ENCODE results near the gene ZNF23.

ZNF23 gene

DNA sequence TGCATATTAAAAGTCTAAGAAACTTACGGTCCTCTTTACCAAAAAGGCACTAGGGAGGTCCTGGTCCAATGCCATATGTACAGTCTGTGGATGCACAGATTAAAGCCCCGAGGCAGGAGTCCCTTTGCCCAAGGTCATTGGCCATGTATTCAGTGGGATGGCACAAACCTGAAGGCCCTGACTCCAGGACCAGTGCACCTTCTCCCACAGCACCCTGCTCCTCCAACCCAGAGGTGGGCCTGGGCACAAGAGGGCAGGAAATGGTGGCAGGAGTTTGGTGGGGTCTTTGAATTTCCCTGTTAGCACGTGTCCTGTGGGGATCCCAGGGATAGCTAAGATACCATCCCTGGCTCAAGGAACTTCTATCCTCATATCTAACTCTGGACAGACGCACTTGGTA is 48.7 kb downstream of the ZNF23 start:
- Histone ChIP-seq H3K9me3 (ENCODE audit: insufficient read depth, low read length) (no peaks in the 10 kb centered on the region), H3K27me3 (ENCODE audit: low read depth, low read length) (peaks cover 38% of the 10 kb centered on the region), H3K9ac (ENCODE audit: low read length) (no peak overlapping the region), H2AFZ (ENCODE audit: low read depth, low read length) (peak overlapping the region; percentile 89; the same call in 1 of the 2 replicates), H3K27ac (ENCODE audit: low read length) (no peak overlapping the region), H3K79me2 (ENCODE audit: low read length) (no peaks in the 10 kb centered on the region), H3K36me3 (replicated peaks; ENCODE audit: low read depth, low read length) (no peaks in the 10 kb centered on the region), H3K4me3 (ENCODE audit: low read length) (no peak overlapping the region), H4K20me1 (ENCODE audit: insufficient read depth, low read length) (no peaks in the 10 kb centered on the region), H3K4me2 (ENCODE audit: low read length) (peak overlapping the region; percentile 97), H3K4me1 (ENCODE audit: low read length) (peaks cover 8% of the 10 kb centered on the region; the same call in 1 of the 2 replicates)
- TF ChIP-seq, protein P1, sequence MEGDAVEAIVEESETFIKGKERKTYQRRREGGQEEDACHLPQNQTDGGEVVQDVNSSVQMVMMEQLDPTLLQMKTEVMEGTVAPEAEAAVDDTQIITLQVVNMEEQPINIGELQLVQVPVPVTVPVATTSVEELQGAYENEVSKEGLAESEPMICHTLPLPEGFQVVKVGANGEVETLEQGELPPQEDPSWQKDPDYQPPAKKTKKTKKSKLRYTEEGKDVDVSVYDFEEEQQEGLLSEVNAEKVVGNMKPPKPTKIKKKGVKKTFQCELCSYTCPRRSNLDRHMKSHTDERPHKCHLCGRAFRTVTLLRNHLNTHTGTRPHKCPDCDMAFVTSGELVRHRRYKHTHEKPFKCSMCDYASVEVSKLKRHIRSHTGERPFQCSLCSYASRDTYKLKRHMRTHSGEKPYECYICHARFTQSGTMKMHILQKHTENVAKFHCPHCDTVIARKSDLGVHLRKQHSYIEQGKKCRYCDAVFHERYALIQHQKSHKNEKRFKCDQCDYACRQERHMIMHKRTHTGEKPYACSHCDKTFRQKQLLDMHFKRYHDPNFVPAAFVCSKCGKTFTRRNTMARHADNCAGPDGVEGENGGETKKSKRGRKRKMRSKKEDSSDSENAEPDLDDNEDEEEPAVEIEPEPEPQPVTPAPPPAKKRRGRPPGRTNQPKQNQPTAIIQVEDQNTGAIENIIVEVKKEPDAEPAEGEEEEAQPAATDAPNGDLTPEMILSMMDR (IDR thresholded peaks at IDR 0.05; ENCODE audit: low read depth, low read length) = no peak
- no peak for TF ChIP-seq EZH2phosphoT487 (IDR thresholded peaks at IDR 0.05; ENCODE audit: low read depth)

DNA sequence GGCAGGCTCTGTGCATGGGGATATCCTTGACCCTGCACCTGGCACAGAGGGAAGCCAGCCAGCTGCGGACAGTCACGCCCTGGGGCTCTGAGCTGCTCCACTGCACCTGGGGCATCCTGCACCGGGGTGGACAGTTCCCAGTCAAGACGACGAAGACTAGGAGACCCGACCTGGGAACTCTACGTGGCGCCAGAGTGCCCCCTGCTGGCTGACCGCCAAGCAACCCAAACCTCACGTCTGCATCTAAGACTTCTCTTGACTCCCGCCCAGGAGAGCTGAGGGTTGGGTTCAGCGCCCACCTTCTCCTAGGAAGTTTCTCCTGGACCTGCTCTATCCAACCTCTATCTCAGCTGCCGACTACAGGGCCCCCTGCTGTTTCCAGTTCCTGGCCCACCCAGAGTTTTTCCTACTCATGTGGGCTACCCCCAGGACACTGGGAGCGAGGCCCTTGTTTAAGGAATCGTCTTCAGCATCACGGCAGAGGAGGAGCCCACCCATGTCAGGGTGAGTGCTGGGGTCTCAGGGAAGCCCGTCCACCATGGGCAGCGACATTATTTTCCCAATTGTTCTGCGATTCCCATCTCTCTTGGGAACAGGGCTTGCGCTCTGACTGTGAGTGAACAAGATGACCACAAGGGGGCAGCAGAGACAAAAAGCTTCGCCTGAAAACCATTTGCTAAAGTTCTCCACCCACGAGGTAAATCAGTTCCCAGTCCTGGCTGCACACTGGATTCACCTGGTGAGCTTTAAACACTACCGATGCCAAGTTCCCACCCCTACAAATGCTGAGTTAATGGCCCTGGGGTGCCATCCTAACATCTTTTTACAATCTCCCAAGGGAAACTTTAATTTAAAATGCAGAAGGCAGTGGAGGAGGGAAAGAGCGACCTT is 49.5 kb downstream of the ZNF23 start:
- H3K27ac ChIP-seq (ENCODE audit: low read length) = no peak overlapping the region
- no peaks in the 10 kb centered on the region for H3K79me2 ChIP-seq (ENCODE audit: low read length)
- H3K27me3 ChIP-seq (ENCODE audit: low read depth, low read length) = peaks cover 32% of the 10 kb centered on the region
- peak overlapping the region; percentile 48; the same call in 1 of the 2 replicates for H3K9ac ChIP-seq (ENCODE audit: low read length)
- H3K36me3 ChIP-seq (replicated peaks; ENCODE audit: low read depth, low read length) = no peaks in the 10 kb centered on the region
- H3K4me1 ChIP-seq (ENCODE audit: low read length) = peaks cover 8% of the 10 kb centered on the region; the same call in 1 of the 2 replicates
- H3K4me2 ChIP-seq (ENCODE audit: low read length) = peak overlapping the region; percentile 97
- no peaks in the 10 kb centered on the region for H4K20me1 ChIP-seq (ENCODE audit: insufficient read depth, low read length)
- no peaks in the 10 kb centered on the region for H3K9me3 ChIP-seq (ENCODE audit: insufficient read depth, low read length)
- H2AFZ ChIP-seq (ENCODE audit: low read depth, low read length) = peak overlapping the region; percentile 89
- H3K4me3 ChIP-seq (ENCODE audit: low read length) = peak overlapping the region; percentile 76
- TF ChIP-seq, protein P1 (IDR thresholded peaks at IDR 0.05; ENCODE audit: low read depth, low read length) = peak; percentile 77
- no peak for TF ChIP-seq EZH2phosphoT487 (IDR thresholded peaks at IDR 0.05; ENCODE audit: low read depth)

DNA sequence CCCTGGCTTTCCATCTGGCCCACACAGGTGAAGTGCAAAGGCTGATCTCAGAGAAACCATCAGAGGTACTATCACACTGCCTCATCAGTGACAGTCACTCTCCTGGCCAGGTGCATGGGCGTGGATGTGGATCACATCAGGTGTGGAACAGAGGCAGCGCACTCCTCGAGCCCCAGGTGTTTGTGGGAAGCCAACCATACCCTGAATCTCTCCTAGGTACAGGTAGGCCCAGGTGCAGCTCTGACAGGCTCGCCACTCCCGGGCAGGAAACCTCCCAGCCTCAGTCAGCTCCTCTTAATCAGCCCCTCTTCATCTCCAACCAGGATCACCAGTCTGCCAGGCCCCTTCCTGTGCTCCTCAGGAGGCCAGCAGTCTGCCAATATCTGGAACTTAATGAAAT is 51.9 kb downstream of the ZNF23 start:
- TF ChIP-seq EZH2phosphoT487 (IDR thresholded peaks at IDR 0.05; ENCODE audit: low read depth) = no peak
- TF ChIP-seq, protein P1 (IDR thresholded peaks at IDR 0.05; ENCODE audit: low read depth, low read length) = no peak
- Histone ChIP-seq H3K9ac (ENCODE audit: low read length) (no peak overlapping the region), H3K9me3 (ENCODE audit: insufficient read depth, low read length) (no peaks in the 10 kb centered on the region), H3K4me3 (ENCODE audit: low read length) (no peak overlapping the region), H3K4me2 (ENCODE audit: low read length) (no peak overlapping the region), H3K79me2 (ENCODE audit: low read length) (no peaks in the 10 kb centered on the region), H4K20me1 (ENCODE audit: insufficient read depth, low read length) (no peaks in the 10 kb centered on the region), H3K4me1 (ENCODE audit: low read length) (peaks cover 8% of the 10 kb centered on the region; the same call in 1 of the 2 replicates), H3K27ac (ENCODE audit: low read length) (no peak overlapping the region), H3K36me3 (replicated peaks; ENCODE audit: low read depth, low read length) (no peaks in the 10 kb centered on the region), H2AFZ (ENCODE audit: low read depth, low read length) (no peak overlapping the region), H3K27me3 (ENCODE audit: low read depth, low read length) (peaks cover 14% of the 10 kb centered on the region)

DNA sequence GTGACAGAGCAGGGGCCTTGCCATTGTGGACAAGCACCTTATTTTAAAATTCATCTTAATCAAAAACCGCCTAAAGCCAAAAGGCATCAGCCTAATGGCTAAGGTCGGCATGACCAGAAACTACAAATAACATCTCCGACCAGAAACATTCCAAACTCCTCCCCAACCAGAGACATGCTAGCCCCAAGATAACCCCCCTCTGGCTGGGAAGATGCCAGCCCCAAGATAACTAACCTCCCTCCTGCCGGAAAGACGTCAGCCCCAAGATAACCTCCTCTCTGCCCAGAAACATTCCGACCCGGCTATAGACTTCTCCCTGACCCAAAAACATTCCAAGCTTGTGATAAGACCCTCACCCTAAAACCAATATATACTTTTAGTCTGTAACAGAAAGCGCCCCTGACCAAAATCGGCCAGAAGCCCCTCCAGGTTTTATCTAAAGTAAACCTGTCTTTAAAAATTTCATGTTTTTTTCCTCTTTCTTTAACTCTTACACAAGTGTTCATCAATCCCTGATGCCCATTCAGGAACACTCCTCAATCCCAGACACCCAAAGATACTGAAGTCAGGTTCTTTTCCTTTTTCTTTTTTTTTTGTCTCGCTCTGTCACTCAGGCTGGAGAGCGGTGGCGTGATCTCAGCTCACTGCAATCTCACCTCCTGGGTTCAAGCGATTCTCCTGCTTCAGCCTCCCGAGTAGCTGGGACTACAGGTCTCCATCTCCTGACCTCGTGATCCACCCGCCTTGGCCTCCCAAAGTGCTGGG is 52.9 kb downstream of the ZNF23 start:
- no peak overlapping the region for H3K4me3 ChIP-seq (ENCODE audit: low read length)
- H3K9ac ChIP-seq (ENCODE audit: low read length) = no peak overlapping the region
- H3K4me1 ChIP-seq (ENCODE audit: low read length) = peaks cover 8% of the 10 kb centered on the region; the same call in 1 of the 2 replicates
- no peak overlapping the region for H3K4me2 ChIP-seq (ENCODE audit: low read length)
- peaks cover 14% of the 10 kb centered on the region for H3K27me3 ChIP-seq (ENCODE audit: low read depth, low read length)
- H3K27ac ChIP-seq (ENCODE audit: low read length) = no peak overlapping the region
- no peak for TF ChIP-seq EZH2phosphoT487 (IDR thresholded peaks at IDR 0.05; ENCODE audit: low read depth)
- TF ChIP-seq, protein P1 (IDR thresholded peaks at IDR 0.05; ENCODE audit: low read depth, low read length) = no peak
- no peaks in the 10 kb centered on the region for H4K20me1 ChIP-seq (ENCODE audit: insufficient read depth, low read length)
- H3K9me3 ChIP-seq (ENCODE audit: insufficient read depth, low read length) = 0 out of 2 replicates have a peak, but pooled peaks cover 8% of the 10 kb centered on the region
- no peaks in the 10 kb centered on the region for H3K36me3 ChIP-seq (replicated peaks; ENCODE audit: low read depth, low read length)
- no peak overlapping the region for H2AFZ ChIP-seq (ENCODE audit: low read depth, low read length)
- no peaks in the 10 kb centered on the region for H3K79me2 ChIP-seq (ENCODE audit: low read length)

Measured in OCI-LY3 (cell line).